ENCODE measurements around the gene MAPK8IP3.

GRCh38 chr16:1819611-1820010 is 113.6 kb downstream of the MAPK8IP3 start:
- TF ChIP-seq CTCF (IDR thresholded peaks at IDR 0.05): no peak
- no peak for TF ChIP-seq POLR2A (IDR thresholded peaks at IDR 0.05)

Measured in Peyer's patch (tissue), 4 donors.